Smooth muscle cell (in vitro differentiated cells): ENCODE measurements around the gene RAB5A. TPM values are rescaled to one million over a fixed set of nuclear protein-coding genes. Genes with fewer than 3 reads are reported as not detected.
A peak's percentile ranks its signal among the peaks of the same experiment; 100 is the strongest.

Experiments
- DNase-seq: peaks from one replicate; lab custom pipeline; 2025; ENCODE audit not compliant: unreplicated experiment; lab: John Stamatoyannopoulos, UW
- H2AFZ ChIP-seq: fragments of 200-600 bp; sonication (generic); 2 replicates; pipeline ENCODE4 v1.6.0; 2016; ENCODE audit warnings: antibody characterized with exemption, low read depth, mild to moderate bottlenecking
- H3F3A ChIP-seq: fragments of 200-600 bp; sonication (generic); 2 replicates; pipeline ENCODE4 v1.6.0; 2017; ENCODE audit warnings: antibody characterized with exemption, low read depth
- H3K27ac ChIP-seq: fragments of 200-600 bp; sonication (generic); 2 replicates; pipeline ENCODE4 v1.5.1; 2016; ENCODE audit warnings: low read depth, mild to moderate bottlenecking
- H3K27me3 ChIP-seq: fragments of 200-600 bp; sonication (generic); 2 replicates; pipeline ENCODE4 v1.6.1; 2016; ENCODE audit warnings: low read depth, mild to moderate bottlenecking
- H3K36me3 ChIP-seq: fragments of 200-600 bp; sonication (generic); 2 replicates; pipeline ENCODE4 v1.5.1; 2016; ENCODE audit warnings: low read depth
- H3K4me1 ChIP-seq: fragments of 200-600 bp; sonication (generic); 2 replicates; pipeline ENCODE4 v1.5.1; 2016; ENCODE audit warnings: low read depth
- H3K4me2 ChIP-seq: fragments of 200-600 bp; sonication (generic); 2 replicates; pipeline ENCODE4 v1.6.0; 2016; ENCODE audit warnings: mild to moderate bottlenecking
- H3K4me3 ChIP-seq: fragments of 200-600 bp; sonication (generic); 2 replicates; pipeline ENCODE4 v1.5.1; 2016; ENCODE audit warnings: mild to moderate bottlenecking
- H3K79me2 ChIP-seq: fragments of 200-600 bp; sonication (generic); 2 replicates; pipeline ENCODE4 v1.6.0; 2016; ENCODE audit warnings: low read depth, mild to moderate bottlenecking
- H3K9ac ChIP-seq: fragments of 200-600 bp; sonication (generic); 2 replicates; pipeline ENCODE4 v1.6.0; 2016; ENCODE audit warnings: low read depth
- H3K9me3 ChIP-seq: fragments of 200-600 bp; sonication (generic); replicated peaks from 2 replicates; pipeline ENCODE4 v1.5.1; 2016; ENCODE audit warnings: low read depth
- H4K20me1 ChIP-seq: fragments of 200-600 bp; sonication (generic); 2 replicates; pipeline ENCODE4 v1.6.0; 2016; ENCODE audit warnings: low read depth
- WGBS: methylation state at CpG from one replicate; pipeline ENCODE4 v1.1.7; 2016; ENCODE audit warnings: low lambda C conversion rate; 5-methylcytosine and 5-hydroxymethylcytosine counted together
- polyA plus RNA-seq: library from polyadenylated mRNA; unstranded; fragments of >200 nt; fragmentation: Nextera tagmentation; extraction: Ambion mirVana; gene quantifications from 2 replicates; pipeline ENCODE4 v1.2.1, GENCODE V29; 2016
- total RNA-seq: library from RNA; depleted of rRNA; stranded (reverse); fragments of >200 nt; gene quantifications from 2 replicates; pipeline ENCODE4 v1.2.3, GENCODE V29; 2014
- TF ChIP-seq, protein P1 (sequence below): fragments of 200-600 bp; sonication (generic); IDR thresholded peaks from 2 replicates; pipeline ENCODE4 v1.5.1; 2017; ENCODE audit warnings: borderline replicate concordance, mild to moderate bottlenecking, antibody characterized with exemption; ENCODE audit not compliant: insufficient read depth, poor library complexity, severe bottlenecking

RAB5A gene
- total and polyA plus RNA-seq, 2 experiments from 2014 or later, result 92.2 to 127 TPM

DNA sequence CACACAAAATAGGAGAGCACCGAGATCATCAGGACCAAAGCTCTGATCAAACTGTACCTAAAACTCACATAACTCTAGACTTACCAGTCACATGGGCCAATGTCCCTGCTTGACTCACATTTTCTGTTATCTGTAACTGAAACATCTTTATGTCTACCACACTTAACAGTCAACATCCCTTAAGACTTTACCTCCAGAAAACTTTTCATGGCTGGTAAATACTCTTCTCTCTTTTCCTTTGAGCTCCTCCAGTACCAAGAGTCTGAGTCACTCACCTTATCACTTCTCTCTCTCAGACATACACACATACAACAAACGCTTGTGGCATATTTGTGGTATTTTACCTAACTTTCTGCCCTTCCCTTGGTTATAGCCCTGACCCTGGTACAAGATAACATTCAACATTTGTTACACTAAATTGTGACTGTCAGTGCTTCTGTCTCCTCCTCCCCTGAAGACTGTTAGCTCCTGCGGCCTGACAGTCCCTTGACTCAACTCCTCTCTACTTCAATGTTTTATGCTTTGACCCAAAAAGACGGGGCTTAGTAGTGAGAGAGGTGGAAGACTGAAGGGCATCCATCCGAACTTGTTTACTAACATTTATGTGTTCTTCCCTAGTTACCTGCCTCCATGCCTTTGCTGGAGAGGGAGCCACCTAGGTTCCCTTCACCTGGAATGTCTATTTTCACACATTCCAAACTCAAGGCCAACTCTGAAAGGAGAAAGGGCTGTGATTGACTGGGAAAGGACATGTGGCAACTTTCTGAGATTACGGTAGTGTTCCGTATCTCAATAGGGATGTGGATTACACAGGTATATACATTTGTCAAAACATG is 9.2 kb upstream of the RAB5A start:
- TF ChIP-seq, protein P1, sequence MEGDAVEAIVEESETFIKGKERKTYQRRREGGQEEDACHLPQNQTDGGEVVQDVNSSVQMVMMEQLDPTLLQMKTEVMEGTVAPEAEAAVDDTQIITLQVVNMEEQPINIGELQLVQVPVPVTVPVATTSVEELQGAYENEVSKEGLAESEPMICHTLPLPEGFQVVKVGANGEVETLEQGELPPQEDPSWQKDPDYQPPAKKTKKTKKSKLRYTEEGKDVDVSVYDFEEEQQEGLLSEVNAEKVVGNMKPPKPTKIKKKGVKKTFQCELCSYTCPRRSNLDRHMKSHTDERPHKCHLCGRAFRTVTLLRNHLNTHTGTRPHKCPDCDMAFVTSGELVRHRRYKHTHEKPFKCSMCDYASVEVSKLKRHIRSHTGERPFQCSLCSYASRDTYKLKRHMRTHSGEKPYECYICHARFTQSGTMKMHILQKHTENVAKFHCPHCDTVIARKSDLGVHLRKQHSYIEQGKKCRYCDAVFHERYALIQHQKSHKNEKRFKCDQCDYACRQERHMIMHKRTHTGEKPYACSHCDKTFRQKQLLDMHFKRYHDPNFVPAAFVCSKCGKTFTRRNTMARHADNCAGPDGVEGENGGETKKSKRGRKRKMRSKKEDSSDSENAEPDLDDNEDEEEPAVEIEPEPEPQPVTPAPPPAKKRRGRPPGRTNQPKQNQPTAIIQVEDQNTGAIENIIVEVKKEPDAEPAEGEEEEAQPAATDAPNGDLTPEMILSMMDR, result no peak
- DNase-seq, result no peak

GRCh38 chr3:19938295-19938627 is 8.6 kb upstream of the RAB5A start:
- Histone ChIP-seq H3K4me3 (no peak overlapping the region), H3K4me1 (no peaks in the 10 kb centered on the region), H3K27me3 (no peaks in the 10 kb centered on the region), H3F3A (no peaks in the 10 kb centered on the region), H3K79me2 (no peaks in the 10 kb centered on the region), H3K36me3 (no peaks in the 10 kb centered on the region), H2AFZ (no peak overlapping the region), H3K27ac (peak overlapping the region; percentile 62), H4K20me1 (no peaks in the 10 kb centered on the region), H3K9me3 (no peaks in the 10 kb centered on the region), H3K4me2 (no peak overlapping the region), H3K9ac (no peak overlapping the region)
- 97% methylated on average over 1 of the region's 1 CpG for WGBS
- no peak for DNase-seq
- TF ChIP-seq, protein P1, result no peak

More for the DNA sequence above, 9.2 kb upstream of the RAB5A start:
- Histone ChIP-seq H3K4me1 (no peaks in the 10 kb centered on the region), H3K27ac (peak overlapping the region; percentile 62), H3F3A (no peaks in the 10 kb centered on the region), H3K79me2 (no peaks in the 10 kb centered on the region), H3K9me3 (no peaks in the 10 kb centered on the region), H2AFZ (no peak overlapping the region), H3K4me3 (no peak overlapping the region), H4K20me1 (no peaks in the 10 kb centered on the region), H3K27me3 (no peaks in the 10 kb centered on the region), H3K9ac (no peak overlapping the region), H3K36me3 (no peaks in the 10 kb centered on the region), H3K4me2 (peak overlapping the region; percentile 9)
- 59% methylated on average over 7 of the region's 7 CpGs for WGBS

DNA sequence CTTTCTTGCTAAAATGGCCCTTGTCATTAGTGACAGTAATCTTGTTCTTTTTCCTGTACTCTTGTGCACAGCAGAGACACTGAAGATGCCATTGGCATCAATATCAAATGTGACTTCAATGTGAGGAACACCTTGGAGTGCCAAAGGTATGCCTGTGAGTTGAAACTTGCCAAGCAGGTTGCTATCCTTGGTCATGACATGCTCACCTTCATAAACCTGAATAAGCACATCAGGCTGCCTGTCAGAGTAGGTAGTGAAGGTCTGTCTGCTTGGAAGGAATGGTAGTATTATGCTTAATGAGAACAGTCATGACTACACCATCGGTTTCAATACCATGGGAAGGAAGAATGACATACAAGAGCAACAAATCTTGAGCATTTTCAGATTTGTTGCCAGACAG is 6.3 kb upstream of the RAB5A start:
- 62% methylated on average over 1 of the region's 1 CpG for WGBS
- DNase-seq, result no peak
- Histone ChIP-seq H3K27ac (no peak overlapping the region), H3K27me3 (no peaks in the 10 kb centered on the region), H3K9me3 (no peaks in the 10 kb centered on the region), H3K4me2 (no peak overlapping the region), H3K4me3 (no peak overlapping the region), H3K79me2 (no peaks in the 10 kb centered on the region), H3F3A (no peaks in the 10 kb centered on the region), H4K20me1 (no peaks in the 10 kb centered on the region), H3K9ac (no peak overlapping the region), H3K36me3 (no peaks in the 10 kb centered on the region), H3K4me1 (no peaks in the 10 kb centered on the region), H2AFZ (no peak overlapping the region)
- TF ChIP-seq, protein P1, result no peak

GRCh38 chr3:19945534-19945933 is 1.4 kb upstream of the RAB5A start:
- no peak for DNase-seq
- TF ChIP-seq, protein P1, result no peak
- Histone ChIP-seq H3K4me2 (peak overlapping the region; percentile 80), H3K79me2 (peaks cover 29% of the 10 kb centered on the region), H3K36me3 (no peaks in the 10 kb centered on the region), H3F3A (peaks cover 6% of the 10 kb centered on the region), H3K4me1 (peaks cover 15% of the 10 kb centered on the region), H3K27me3 (no peaks in the 10 kb centered on the region), H2AFZ (no peak overlapping the region), H4K20me1 (peaks cover 28% of the 10 kb centered on the region), H3K4me3 (peak overlapping the region; percentile 82), H3K9me3 (no peaks in the 10 kb centered on the region), H3K27ac (no peak overlapping the region), H3K9ac (no peak overlapping the region)
- WGBS, result 95% methylated on average over 9 of the region's 9 CpGs
